ENCODE results near the gene WBP2.

GRCh38 chr17:75828076-75828400, 27.1 kb downstream of the WBP2 start:
- TF ChIP-seq POLR2A (IDR thresholded peaks at IDR 0.05): no peak
- TF ChIP-seq, protein P1, sequence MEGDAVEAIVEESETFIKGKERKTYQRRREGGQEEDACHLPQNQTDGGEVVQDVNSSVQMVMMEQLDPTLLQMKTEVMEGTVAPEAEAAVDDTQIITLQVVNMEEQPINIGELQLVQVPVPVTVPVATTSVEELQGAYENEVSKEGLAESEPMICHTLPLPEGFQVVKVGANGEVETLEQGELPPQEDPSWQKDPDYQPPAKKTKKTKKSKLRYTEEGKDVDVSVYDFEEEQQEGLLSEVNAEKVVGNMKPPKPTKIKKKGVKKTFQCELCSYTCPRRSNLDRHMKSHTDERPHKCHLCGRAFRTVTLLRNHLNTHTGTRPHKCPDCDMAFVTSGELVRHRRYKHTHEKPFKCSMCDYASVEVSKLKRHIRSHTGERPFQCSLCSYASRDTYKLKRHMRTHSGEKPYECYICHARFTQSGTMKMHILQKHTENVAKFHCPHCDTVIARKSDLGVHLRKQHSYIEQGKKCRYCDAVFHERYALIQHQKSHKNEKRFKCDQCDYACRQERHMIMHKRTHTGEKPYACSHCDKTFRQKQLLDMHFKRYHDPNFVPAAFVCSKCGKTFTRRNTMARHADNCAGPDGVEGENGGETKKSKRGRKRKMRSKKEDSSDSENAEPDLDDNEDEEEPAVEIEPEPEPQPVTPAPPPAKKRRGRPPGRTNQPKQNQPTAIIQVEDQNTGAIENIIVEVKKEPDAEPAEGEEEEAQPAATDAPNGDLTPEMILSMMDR (IDR thresholded peaks at IDR 0.05): no peak
- TF ChIP-seq EP300 (IDR thresholded peaks at IDR 0.05): no peak
